ENCODE results near the gene PHLPP1. TPM values are rescaled to one million over a fixed set of nuclear protein-coding genes. Genes with fewer than 3 reads are reported as not detected.

The PHLPP1 gene
- total and polyA plus RNA-seq, 2 of the 13 experiments (the other 11 are each of a cell fraction or from before 2014, with no cell fraction given) = 9.8 to 18.5 TPM

DNA sequence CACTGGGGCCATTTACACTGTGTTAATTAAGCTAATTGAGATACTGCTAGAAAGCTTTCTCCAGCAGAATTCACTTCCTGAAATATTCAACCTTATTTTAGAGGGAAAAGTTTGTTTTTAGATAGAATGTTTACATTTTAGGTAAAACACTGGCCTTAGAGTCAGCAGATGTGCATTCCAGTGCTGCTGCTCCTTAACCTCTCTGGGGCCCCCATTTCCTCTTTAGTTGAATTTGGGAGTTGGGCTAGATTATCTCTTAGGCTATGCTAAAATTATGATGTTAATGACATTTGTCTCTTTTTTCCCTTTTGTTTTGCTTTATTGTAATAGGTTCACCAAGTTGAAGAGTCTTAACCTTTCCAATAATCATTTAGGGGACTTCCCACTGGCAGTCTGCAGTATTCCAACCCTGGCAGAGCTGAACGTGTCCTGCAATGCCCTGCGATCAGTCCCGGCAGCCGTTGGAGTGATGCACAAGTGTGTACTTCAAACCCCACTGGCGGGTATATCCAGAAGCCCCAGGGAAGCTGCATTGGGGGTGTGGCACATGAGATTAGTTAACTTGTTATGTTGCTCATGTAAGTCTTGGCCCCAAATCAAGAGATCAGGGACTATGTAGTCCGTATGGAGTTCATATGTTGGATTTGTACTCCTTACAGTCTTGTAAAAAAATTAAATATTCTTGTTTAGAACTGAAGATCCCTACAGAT lies 179.5 kb downstream of the PHLPP1 start:
- Histone ChIP-seq H3K27me3 (ENCODE audit: control insufficient read depth in 1 of 2, insufficient read depth in 2 of 2, low read length in 2 of 2) (no peaks in the 10 kb centered on the region), H4K20me1 (ENCODE audit: insufficient read depth, low read length) (no peaks in the 10 kb centered on the region), H3K4me2 (ENCODE audit: low read depth, low read length) (no peak overlapping the region), H2AFZ (ENCODE audit: low read length) (no peak overlapping the region), H3K9ac (ENCODE audit: insufficient read depth, low read depth, low read length) (no peak overlapping the region), H3K9me3 (ENCODE audit: low read length) (no peaks in the 10 kb centered on the region), H3K27ac (ENCODE audit: extremely low read length, insufficient read depth, low read length) (no peak overlapping the region), H3K4me1 (ENCODE audit: insufficient read depth, low read length) (peaks cover 27% of the 10 kb centered on the region), H3K4me3 (replicated peaks in 1 of 3; ENCODE audit: insufficient read depth in 1 of 3, low read depth in 2 of 3, low read length in 3 of 3) (no peak overlapping the region), H3K36me3 (replicated peaks in 1 of 2; ENCODE audit: control insufficient read depth in 1 of 2, insufficient read depth in 2 of 2, low read length in 2 of 2) (peaks cover 5 to 49% of the 10 kb centered on the region in 2 experiments), H3K79me2 (ENCODE audit: insufficient read depth, low read length) (no peaks in the 10 kb centered on the region)
- FAIRE-seq (no peak), ATAC-seq (no peak), DNase-seq (ENCODE audit: low spot score) (no peak)
- in situ Hi-C loops (cut with HindIII; ENCODE audit: extremely low pct_ligation_motif_present, low pct_unique_long_range_greater_than_20kb) (no loop called here), intact Hi-C loops (cut with micrococcal nuclease; ENCODE audit: unreplicated experiment) (loop anchor here (5.0 kb wide), 1 partner anchor 178 kb away; the partner anchor contains the start of gene PHLPP1)
- WGBS (ENCODE audit: low lambda C conversion rate) = 88% methylated on average over 6 of the region's 6 CpGs
- no TSS peak for BruUV-seq (replicated peaks)
- TF ChIP-seq RFXAP (CRISPR knock-in tag; IDR thresholded peaks at IDR 0.05; ENCODE audit: borderline replicate concordance) = no peak
- TF ChIP-seq ZBTB20 (CRISPR knock-in tag; IDR thresholded peaks at IDR 0.05; ENCODE audit: borderline replicate concordance, low read depth) = no peak
- TF ChIP-seq, protein P1, sequence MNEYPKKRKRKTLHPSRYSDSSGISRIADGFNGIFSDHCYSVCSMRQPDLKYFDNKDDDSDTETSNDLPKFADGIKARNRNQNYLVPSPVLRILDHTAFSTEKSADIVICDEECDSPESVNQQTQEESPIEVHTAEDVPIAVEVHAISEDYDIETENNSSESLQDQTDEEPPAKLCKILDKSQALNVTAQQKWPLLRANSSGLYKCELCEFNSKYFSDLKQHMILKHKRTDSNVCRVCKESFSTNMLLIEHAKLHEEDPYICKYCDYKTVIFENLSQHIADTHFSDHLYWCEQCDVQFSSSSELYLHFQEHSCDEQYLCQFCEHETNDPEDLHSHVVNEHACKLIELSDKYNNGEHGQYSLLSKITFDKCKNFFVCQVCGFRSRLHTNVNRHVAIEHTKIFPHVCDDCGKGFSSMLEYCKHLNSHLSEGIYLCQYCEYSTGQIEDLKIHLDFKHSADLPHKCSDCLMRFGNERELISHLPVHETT (CRISPR knock-in tag; conservative IDR thresholded peaks at IDR 0.05) = no peak
- TF ChIP-seq, protein P2, sequence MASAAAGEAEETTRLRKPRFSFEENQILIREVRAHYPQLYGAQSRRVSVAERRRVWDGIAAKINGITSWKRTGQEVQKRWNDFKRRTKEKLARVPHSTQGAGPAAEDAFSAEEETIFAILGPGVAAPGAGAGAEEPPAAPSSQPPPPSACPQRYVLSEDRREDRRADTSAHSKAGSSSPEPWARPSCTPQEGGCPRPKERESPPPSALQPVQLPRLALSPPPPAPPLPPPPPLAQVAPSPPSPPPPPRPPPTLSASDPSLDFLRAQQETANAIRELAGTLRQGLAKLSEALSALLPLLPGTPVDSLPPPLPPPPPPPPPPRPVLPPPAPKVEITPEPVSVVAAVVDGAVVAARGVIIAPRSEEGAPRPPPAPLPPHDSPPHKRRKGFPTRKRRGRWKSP (CRISPR knock-in tag; IDR thresholded peaks at IDR 0.05) = no peak
- no peak for TF ChIP-seq POGZ (CRISPR knock-in tag; IDR thresholded peaks at IDR 0.05)
- TF ChIP-seq ZNF33B (CRISPR knock-in tag; IDR thresholded peaks at IDR 0.05) = no peak
- TF ChIP-seq JDP2 (CRISPR knock-in tag; IDR thresholded peaks at IDR 0.05; ENCODE audit: borderline replicate concordance) = no peak
- TF ChIP-seq, protein P3, sequence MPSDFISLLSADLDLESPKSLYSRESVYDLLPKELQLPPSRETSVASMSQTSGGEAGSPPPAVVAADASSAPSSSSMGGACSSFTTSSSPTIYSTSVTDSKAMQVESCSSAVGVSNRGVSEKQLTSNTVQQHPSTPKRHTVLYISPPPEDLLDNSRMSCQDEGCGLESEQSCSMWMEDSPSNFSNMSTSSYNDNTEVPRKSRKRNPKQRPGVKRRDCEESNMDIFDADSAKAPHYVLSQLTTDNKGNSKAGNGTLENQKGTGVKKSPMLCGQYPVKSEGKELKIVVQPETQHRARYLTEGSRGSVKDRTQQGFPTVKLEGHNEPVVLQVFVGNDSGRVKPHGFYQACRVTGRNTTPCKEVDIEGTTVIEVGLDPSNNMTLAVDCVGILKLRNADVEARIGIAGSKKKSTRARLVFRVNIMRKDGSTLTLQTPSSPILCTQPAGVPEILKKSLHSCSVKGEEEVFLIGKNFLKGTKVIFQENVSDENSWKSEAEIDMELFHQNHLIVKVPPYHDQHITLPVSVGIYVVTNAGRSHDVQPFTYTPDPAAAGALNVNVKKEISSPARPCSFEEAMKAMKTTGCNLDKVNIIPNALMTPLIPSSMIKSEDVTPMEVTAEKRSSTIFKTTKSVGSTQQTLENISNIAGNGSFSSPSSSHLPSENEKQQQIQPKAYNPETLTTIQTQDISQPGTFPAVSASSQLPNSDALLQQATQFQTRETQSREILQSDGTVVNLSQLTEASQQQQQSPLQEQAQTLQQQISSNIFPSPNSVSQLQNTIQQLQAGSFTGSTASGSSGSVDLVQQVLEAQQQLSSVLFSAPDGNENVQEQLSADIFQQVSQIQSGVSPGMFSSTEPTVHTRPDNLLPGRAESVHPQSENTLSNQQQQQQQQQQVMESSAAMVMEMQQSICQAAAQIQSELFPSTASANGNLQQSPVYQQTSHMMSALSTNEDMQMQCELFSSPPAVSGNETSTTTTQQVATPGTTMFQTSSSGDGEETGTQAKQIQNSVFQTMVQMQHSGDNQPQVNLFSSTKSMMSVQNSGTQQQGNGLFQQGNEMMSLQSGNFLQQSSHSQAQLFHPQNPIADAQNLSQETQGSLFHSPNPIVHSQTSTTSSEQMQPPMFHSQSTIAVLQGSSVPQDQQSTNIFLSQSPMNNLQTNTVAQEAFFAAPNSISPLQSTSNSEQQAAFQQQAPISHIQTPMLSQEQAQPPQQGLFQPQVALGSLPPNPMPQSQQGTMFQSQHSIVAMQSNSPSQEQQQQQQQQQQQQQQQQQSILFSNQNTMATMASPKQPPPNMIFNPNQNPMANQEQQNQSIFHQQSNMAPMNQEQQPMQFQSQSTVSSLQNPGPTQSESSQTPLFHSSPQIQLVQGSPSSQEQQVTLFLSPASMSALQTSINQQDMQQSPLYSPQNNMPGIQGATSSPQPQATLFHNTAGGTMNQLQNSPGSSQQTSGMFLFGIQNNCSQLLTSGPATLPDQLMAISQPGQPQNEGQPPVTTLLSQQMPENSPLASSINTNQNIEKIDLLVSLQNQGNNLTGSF (CRISPR knock-in tag; IDR thresholded peaks at IDR 0.05) = no peak
- TF ChIP-seq ZNF383 (CRISPR knock-in tag; IDR thresholded peaks at IDR 0.05; ENCODE audit: borderline replicate concordance) = no peak
- TF ChIP-seq, protein P4, sequence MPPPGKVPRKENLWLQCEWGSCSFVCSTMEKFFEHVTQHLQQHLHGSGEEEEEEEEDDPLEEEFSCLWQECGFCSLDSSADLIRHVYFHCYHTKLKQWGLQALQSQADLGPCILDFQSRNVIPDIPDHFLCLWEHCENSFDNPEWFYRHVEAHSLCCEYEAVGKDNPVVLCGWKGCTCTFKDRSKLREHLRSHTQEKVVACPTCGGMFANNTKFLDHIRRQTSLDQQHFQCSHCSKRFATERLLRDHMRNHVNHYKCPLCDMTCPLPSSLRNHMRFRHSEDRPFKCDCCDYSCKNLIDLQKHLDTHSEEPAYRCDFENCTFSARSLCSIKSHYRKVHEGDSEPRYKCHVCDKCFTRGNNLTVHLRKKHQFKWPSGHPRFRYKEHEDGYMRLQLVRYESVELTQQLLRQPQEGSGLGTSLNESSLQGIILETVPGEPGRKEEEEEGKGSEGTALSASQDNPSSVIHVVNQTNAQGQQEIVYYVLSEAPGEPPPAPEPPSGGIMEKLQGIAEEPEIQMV (CRISPR knock-in tag; IDR thresholded peaks at IDR 0.05; ENCODE audit: low read depth) = no peak
- no peak for TF ChIP-seq TCF7L2 (IDR thresholded peaks at IDR 0.05; ENCODE audit: low read depth, low read length)
- TF ChIP-seq CC2D1A (CRISPR knock-in tag; IDR thresholded peaks at IDR 0.05) = no peak
- TF ChIP-seq ZMYM4 (CRISPR knock-in tag; IDR thresholded peaks at IDR 0.05) = no peak
- no peak for TF ChIP-seq MAFG (CRISPR knock-in tag; IDR thresholded peaks at IDR 0.05)
- no peak for TF ChIP-seq POLR2A (IDR thresholded peaks at IDR 0.05; ENCODE audit: insufficient read depth in 1 of 2, low read depth in 2 of 2, low read length in 2 of 2)
- TF ChIP-seq SIN3A (IDR thresholded peaks at IDR 0.05; ENCODE audit: borderline replicate concordance, low read depth, low read length) = no peak
- CTCF ChIA-PET (ENCODE audit: low intra/inter-chr PET ratio, low total read pairs) = no interaction called here
- POLR2A ChIA-PET = interaction anchor here (1.3 kb wide), 1 partner anchor 180 kb away, joined by 3 read pairs; the partner anchor contains the start of gene PHLPP1
